ENCODE data around the gene DDX1. TPM values are rescaled to one million over a fixed set of nuclear protein-coding genes. Genes with fewer than 3 reads are reported as not detected.

Gene DDX1
- total RNA-seq, 1 experiment from 2014 or later, result 115 TPM

- no peak overlapping the region for H3K27ac Mint-ChIP-seq
- no peak for DNase-seq (ENCODE audit: low spot score)
- peaks cover 17% of the 10 kb centered on the region for H3K36me3 Mint-ChIP-seq
- H3K4me3 Mint-ChIP-seq, result no peak overlapping the region
- TF ChIP-seq TCF7 (CRISPR knock-in tag; IDR thresholded peaks at IDR 0.05; ENCODE audit: low read depth) (no peak), PREB (CRISPR knock-in tag; IDR thresholded peaks at IDR 0.05; ENCODE audit: borderline replicate concordance) (no peak), KAT7 (CRISPR knock-in tag; IDR thresholded peaks at IDR 0.05; ENCODE audit: borderline replicate concordance) (no peak), ZNF232 (CRISPR knock-in tag; IDR thresholded peaks at IDR 0.05) (no peak), PRRX2 (CRISPR knock-in tag; IDR thresholded peaks at IDR 0.05) (no peak), FOXK1 (CRISPR knock-in tag; IDR thresholded peaks at IDR 0.05) (no peak), ZNF263 (CRISPR knock-in tag; IDR thresholded peaks at IDR 0.05; ENCODE audit: low read depth) (no peak), IRF2 (CRISPR knock-in tag; IDR thresholded peaks at IDR 0.05; ENCODE audit: borderline replicate concordance, low read depth) (no peak), CREM (CRISPR knock-in tag; IDR thresholded peaks at IDR 0.05) (no peak)
- TF ChIP-seq, protein P1, sequence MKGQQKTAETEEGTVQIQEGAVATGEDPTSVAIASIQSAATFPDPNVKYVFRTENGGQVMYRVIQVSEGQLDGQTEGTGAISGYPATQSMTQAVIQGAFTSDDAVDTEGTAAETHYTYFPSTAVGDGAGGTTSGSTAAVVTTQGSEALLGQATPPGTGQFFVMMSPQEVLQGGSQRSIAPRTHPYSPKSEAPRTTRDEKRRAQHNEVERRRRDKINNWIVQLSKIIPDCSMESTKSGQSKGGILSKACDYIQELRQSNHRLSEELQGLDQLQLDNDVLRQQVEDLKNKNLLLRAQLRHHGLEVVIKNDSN (CRISPR knock-in tag; IDR thresholded peaks at IDR 0.05), result no peak
- peaks cover 4% of the 10 kb centered on the region; the same call in 1 of the 2 replicates for H3K9me3 Mint-ChIP-seq
- ATAC-seq, result no peak
- peaks cover 3% of the 10 kb centered on the region for H3K4me1 Mint-ChIP-seq
- CTCF ChIA-PET, result interaction anchor here (1.0 kb wide), 1 partner anchor 34 kb away, joined by 4 read pairs; no protein-coding TSS in a partner anchor
- no peaks in the 10 kb centered on the region for H3K27me3 Mint-ChIP-seq (ENCODE audit: low read depth)
- POLR2A ChIA-PET, result no interaction called here
Measured at GRCh38 chr2:15543541-15543940, 48.1 kb upstream of the DDX1 start.

DNA sequence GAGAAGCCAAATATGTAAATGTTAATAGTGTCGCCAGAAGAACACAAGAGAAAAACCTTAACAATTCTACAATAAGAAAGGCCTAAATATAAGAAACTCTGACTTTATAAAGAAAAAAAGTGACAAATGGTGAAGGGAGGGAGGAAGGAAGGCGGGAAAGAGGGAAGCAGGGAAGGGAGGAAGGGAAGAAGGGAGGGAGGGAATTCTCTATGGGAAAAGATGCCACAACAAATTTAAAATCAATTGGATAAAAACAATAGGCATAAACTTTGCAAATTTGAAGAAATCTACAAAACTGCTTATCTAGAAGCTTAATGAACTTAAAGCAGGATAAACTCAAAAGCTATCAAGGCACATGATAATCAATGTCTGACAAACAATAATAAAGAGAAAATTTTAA, 47.4 kb upstream of the DDX1 start:
- ChIA-PET POLR2A (no interaction called here), CTCF (no interaction called here)
- Mint-ChIP-seq H3K36me3 (peaks cover 15% of the 10 kb centered on the region), H3K4me3 (no peak overlapping the region), H3K9me3 (peaks cover 4% of the 10 kb centered on the region; the same call in 1 of the 2 replicates), H3K4me1 (peaks cover 3% of the 10 kb centered on the region), H3K27ac (no peak overlapping the region), H3K27me3 (ENCODE audit: low read depth) (no peaks in the 10 kb centered on the region)
- TF ChIP-seq IRF2 (CRISPR knock-in tag; IDR thresholded peaks at IDR 0.05; ENCODE audit: borderline replicate concordance, low read depth) (no peak), ZNF263 (CRISPR knock-in tag; IDR thresholded peaks at IDR 0.05; ENCODE audit: low read depth) (no peak), ZNF219 (CRISPR knock-in tag; IDR thresholded peaks at IDR 0.05; ENCODE audit: borderline replicate concordance) (no peak)
- ATAC-seq (no peak), DNase-seq (ENCODE audit: low spot score) (no peak)

GRCh38 chr2:15546297-15547098, 45.2 kb upstream of the DDX1 start:
- peak; percentile 51; the same call in 1 of the 2 replicates for ATAC-seq
- Mint-ChIP-seq H3K4me3 (no peak overlapping the region), H3K36me3 (peaks cover 11% of the 10 kb centered on the region; the same call in 1 of the 2 replicates), H3K4me1 (peaks cover 3% of the 10 kb centered on the region), H3K9me3 (no peaks in the 10 kb centered on the region; the same call in 1 of the 2 replicates), H3K27me3 (ENCODE audit: low read depth) (no peaks in the 10 kb centered on the region), H3K27ac (no peak overlapping the region)
- TF ChIP-seq, protein P2, sequence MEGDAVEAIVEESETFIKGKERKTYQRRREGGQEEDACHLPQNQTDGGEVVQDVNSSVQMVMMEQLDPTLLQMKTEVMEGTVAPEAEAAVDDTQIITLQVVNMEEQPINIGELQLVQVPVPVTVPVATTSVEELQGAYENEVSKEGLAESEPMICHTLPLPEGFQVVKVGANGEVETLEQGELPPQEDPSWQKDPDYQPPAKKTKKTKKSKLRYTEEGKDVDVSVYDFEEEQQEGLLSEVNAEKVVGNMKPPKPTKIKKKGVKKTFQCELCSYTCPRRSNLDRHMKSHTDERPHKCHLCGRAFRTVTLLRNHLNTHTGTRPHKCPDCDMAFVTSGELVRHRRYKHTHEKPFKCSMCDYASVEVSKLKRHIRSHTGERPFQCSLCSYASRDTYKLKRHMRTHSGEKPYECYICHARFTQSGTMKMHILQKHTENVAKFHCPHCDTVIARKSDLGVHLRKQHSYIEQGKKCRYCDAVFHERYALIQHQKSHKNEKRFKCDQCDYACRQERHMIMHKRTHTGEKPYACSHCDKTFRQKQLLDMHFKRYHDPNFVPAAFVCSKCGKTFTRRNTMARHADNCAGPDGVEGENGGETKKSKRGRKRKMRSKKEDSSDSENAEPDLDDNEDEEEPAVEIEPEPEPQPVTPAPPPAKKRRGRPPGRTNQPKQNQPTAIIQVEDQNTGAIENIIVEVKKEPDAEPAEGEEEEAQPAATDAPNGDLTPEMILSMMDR (IDR thresholded peaks at IDR 0.05), result peak; percentile 28; the same call in 1 of the 2 replicates
- TF ChIP-seq ZNF396 (CRISPR knock-in tag; IDR thresholded peaks at IDR 0.05; ENCODE audit: borderline replicate concordance), result no peak
- CTCF ChIA-PET, result interaction anchor here (0.6 to 3.0 kb wide), 10 partner anchors 8 to 873 kb away, joined by 3 to 19 read pairs (median 3); partner anchors contain the start of gene NBAS
- DNase-seq (ENCODE audit: low spot score), result peak; percentile 14
- POLR2A ChIA-PET, result no interaction called here

All from WTC11 (cell line).